ENCODE results near the gene CASD1. TPM values are rescaled to one million over a fixed set of nuclear protein-coding genes. Genes with fewer than 3 reads are reported as not detected.

Gene CASD1
- polyA plus RNA-seq, 1 donor (not counting 4 experiments of a cell fraction or from before 2014, with no cell fraction given): 7.1 TPM

DNA sequence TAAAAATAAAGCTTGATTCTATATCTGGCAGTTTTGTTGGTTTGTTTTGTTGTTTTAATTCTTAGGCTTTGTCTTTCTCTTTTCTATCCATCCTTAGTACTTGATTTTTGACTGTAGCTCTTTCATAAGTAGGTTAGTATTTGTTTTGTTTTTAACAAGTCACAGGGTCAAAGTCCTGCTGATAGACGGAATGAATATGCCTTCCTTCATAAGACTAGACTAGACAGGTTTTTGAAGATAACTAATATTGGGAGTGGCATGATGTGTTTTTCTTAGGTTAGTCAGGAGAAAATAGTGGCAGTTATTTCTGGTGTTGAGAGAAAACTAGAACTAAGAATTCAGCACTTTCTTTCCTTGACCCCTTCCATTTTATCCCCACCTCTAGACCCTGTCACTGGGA, 50.4 kb downstream of the CASD1 start:
- no peak for FAIRE-seq
- DNase-seq (ENCODE audit: low read depth, low spot score): no peak

DNA sequence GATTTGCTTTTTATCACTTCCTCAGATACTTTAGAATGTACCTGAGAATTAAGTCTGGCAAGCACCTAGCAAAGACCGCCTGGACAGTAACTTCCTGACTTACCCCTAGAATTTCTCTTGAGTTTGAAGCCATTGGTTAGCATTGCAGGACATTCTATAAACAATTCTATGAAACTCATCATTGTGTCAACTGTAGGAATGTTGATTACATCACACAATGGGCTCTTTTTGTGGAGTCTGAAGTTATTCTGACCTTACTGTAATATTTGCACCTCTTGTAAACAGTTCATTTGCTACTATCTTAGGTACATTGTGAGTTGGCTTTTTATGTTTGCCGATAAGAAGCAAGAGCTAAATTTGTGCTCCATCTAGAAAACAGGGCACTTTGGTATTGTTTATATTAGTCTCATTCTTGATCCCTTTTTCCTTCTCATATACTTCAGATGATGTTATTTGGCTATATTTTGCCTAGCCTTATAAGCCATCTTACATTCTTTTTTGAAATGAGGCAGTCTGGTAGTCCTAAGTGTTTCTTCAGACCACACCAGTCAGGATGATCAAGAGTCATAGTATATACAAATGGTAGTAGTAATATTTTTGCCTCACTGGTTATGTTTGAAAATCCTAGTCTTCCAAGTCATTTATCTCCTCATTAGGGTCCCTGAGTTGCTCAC, 52.4 kb downstream of the CASD1 start:
- Histone ChIP-seq H3K4me3 (ENCODE audit: control insufficient read depth in 2 of 3, extremely low read depth in 1 of 3, insufficient read depth in 2 of 3, low read depth in 1 of 3, low read length in 3 of 3) (no peak overlapping the region), H4K20me1 (ENCODE audit: control insufficient read depth, extremely low read depth, insufficient read depth, low read length) (no peaks in the 10 kb centered on the region), H3K79me2 (ENCODE audit: control insufficient read depth, insufficient read depth, low read length) (no peaks in the 10 kb centered on the region), H3K9me3 (ENCODE audit: control insufficient read depth, low read depth, low read length) (no peaks in the 10 kb centered on the region), H2AFZ (ENCODE audit: control insufficient read depth, low read length) (no peak overlapping the region), H3K4me2 (ENCODE audit: control insufficient read depth, extremely low read depth, insufficient read depth, low read depth, low read length) (no peak overlapping the region), H3K27me3 (ENCODE audit: control insufficient read depth, extremely low read depth, insufficient read depth, low read length) (no peaks in the 10 kb centered on the region), H3K27ac (ENCODE audit: control insufficient read depth, insufficient read depth, low read length) (no peak overlapping the region), H3K9ac (ENCODE audit: control insufficient read depth, extremely low read depth, insufficient read depth, low read length) (no peak overlapping the region), H3K4me1 (ENCODE audit: control insufficient read depth, extremely low read depth, insufficient read depth, low read length) (no peaks in the 10 kb centered on the region), H3K36me3 (ENCODE audit: control insufficient read depth in 2 of 2, extremely low read depth in 1 of 2, insufficient read depth in 2 of 2, low read length in 2 of 2) (no peaks in the 10 kb centered on the region), H3K9me1 (ENCODE audit: control insufficient read depth, extremely low read depth, insufficient read depth, low read length) (no peaks in the 10 kb centered on the region)
- DNase-seq (ENCODE audit: low read depth, low spot score): no peak
- dilution Hi-C loops (cut with MboI; ENCODE audit: extremely low pct_ligation_motif_present, low sequenced_read_pairs): no loop called here
- FAIRE-seq: no peak
- TF ChIP-seq, protein P1, sequence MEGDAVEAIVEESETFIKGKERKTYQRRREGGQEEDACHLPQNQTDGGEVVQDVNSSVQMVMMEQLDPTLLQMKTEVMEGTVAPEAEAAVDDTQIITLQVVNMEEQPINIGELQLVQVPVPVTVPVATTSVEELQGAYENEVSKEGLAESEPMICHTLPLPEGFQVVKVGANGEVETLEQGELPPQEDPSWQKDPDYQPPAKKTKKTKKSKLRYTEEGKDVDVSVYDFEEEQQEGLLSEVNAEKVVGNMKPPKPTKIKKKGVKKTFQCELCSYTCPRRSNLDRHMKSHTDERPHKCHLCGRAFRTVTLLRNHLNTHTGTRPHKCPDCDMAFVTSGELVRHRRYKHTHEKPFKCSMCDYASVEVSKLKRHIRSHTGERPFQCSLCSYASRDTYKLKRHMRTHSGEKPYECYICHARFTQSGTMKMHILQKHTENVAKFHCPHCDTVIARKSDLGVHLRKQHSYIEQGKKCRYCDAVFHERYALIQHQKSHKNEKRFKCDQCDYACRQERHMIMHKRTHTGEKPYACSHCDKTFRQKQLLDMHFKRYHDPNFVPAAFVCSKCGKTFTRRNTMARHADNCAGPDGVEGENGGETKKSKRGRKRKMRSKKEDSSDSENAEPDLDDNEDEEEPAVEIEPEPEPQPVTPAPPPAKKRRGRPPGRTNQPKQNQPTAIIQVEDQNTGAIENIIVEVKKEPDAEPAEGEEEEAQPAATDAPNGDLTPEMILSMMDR (optimal IDR thresholded peaks at IDR 0.05 in 1 of 3, IDR thresholded peaks at IDR 0.05 in 1 of 3, conservative IDR thresholded peaks at IDR 0.05 in 1 of 3; ENCODE audit: extremely low read depth in 1 of 3, insufficient read depth in 2 of 3, low read length in 3 of 3): no peak
- TF ChIP-seq EZH2 (IDR thresholded peaks at IDR 0.05; ENCODE audit: low read length): no peak

More for the DNA sequence above, 50.4 kb downstream of the CASD1 start:
- TF ChIP-seq, protein P1 (optimal IDR thresholded peaks at IDR 0.05 in 1 of 3, IDR thresholded peaks at IDR 0.05 in 1 of 3, conservative IDR thresholded peaks at IDR 0.05 in 1 of 3; ENCODE audit: extremely low read depth in 1 of 3, insufficient read depth in 2 of 3, low read length in 3 of 3): no peak
- no peak for TF ChIP-seq EZH2 (IDR thresholded peaks at IDR 0.05; ENCODE audit: low read length)
- no peaks in the 10 kb centered on the region for H3K36me3 ChIP-seq (ENCODE audit: control insufficient read depth in 2 of 2, extremely low read depth in 1 of 2, insufficient read depth in 2 of 2, low read length in 2 of 2)
- H4K20me1 ChIP-seq (ENCODE audit: control insufficient read depth, extremely low read depth, insufficient read depth, low read length): no peaks in the 10 kb centered on the region
- H3K27me3 ChIP-seq (ENCODE audit: control insufficient read depth, extremely low read depth, insufficient read depth, low read length): no peaks in the 10 kb centered on the region
- H3K79me2 ChIP-seq (ENCODE audit: control insufficient read depth, insufficient read depth, low read length): no peaks in the 10 kb centered on the region
- H3K4me2 ChIP-seq (ENCODE audit: control insufficient read depth, extremely low read depth, insufficient read depth, low read depth, low read length): no peak overlapping the region
- H3K4me3 ChIP-seq (ENCODE audit: control insufficient read depth in 2 of 3, extremely low read depth in 1 of 3, insufficient read depth in 2 of 3, low read depth in 1 of 3, low read length in 3 of 3): no peak overlapping the region
- dilution Hi-C loops (cut with MboI; ENCODE audit: extremely low pct_ligation_motif_present, low sequenced_read_pairs): no loop called here
- no peaks in the 10 kb centered on the region for H3K9me1 ChIP-seq (ENCODE audit: control insufficient read depth, extremely low read depth, insufficient read depth, low read length)
- no peak overlapping the region for H3K9ac ChIP-seq (ENCODE audit: control insufficient read depth, extremely low read depth, insufficient read depth, low read length)
- H3K9me3 ChIP-seq (ENCODE audit: control insufficient read depth, low read depth, low read length): no peaks in the 10 kb centered on the region
- H3K27ac ChIP-seq (ENCODE audit: control insufficient read depth, insufficient read depth, low read length): no peak overlapping the region
- H3K4me1 ChIP-seq (ENCODE audit: control insufficient read depth, extremely low read depth, insufficient read depth, low read length): no peaks in the 10 kb centered on the region
- H2AFZ ChIP-seq (ENCODE audit: control insufficient read depth, low read length): no peak overlapping the region

Measured in keratinocyte (primary cell).